ENCODE measurements around the gene LRP6.
"Not testable (repeated sequence)": the region's sequence is repeated elsewhere in the genome, so short reads cannot be mapped to it uniquely, and the experiment has no call there.

The LRP6 gene

DNA sequence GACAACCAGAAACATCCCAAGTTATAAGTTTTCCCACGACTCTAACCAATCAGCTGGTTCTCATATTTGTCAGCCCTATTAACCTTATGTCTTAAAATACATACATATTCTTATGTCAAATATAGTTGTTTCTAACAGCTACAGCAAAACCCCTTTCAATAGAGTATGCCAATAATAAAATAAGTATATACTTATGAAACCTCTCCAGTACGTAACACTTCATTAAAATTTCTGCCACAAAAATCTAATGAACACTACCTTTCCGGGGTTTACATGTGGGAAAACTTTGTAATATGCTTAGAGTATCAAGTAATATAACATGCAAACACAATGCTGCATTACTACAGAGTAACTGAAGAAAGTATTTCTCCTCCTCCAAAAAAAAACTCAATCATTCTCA is 1.8 kb downstream of the LRP6 start:
- DNase-seq: no peak

DNA sequence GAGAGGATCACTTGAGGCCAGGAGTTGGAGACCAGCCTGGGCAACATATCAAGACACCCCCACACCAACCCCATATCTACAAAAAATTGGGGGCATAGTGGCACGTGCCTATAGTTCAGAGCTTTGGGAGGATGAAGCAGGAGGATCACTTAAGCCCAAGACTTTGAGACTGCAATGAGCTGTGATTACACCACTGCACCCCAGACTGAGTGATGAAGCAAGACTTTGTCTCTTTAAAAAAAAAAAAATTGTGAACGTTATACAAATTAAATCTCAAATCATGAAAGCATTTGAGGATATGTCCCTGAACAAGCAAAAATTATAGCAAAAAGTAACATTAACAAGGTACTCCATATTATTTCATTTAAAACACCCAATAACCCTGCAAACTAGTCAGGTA is 2.9 kb downstream of the LRP6 start:
- no peak for DNase-seq

DNA sequence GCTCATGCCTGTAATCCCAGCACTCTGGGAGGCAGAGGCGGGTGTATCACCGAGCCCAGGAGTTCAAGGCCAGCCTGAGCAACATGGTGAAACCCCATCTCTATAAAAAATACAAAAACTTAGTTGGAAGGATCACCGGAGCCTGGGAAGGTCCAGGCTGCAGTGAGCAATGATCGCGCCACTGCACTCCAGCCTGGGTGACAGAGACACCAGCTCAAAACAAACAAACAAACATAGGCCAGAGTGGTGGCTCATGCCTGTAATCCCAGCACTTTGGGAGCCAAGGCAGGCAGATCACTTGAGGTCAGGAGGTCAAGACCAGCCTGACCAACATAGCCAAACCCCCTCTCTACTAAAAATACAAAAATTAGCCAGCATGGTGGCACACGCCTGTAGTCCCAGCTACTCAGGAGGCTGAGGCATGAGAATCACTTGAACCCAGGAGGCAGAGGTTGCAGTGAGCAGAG is 10.5 kb downstream of the LRP6 start:
- DNase-seq: not testable (repeated sequence)

DNA sequence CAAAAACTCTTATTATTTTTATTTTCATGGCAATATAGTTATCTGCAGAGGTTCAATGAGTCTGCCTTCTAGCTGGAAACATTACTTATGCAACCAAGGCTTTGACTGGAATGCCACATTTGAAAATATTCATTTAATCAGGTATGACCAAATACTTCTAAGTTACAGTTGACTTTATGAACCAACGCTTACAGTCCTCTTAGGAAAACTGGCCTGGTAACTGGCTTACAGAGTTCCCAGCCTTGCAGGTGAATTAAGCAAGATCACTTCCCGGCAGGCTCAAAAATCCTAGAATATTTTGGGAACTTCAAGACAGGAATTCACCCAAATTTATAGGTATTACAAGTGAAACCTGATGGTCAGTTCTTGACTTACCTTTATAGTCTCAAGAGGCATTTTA is 12.3 kb downstream of the LRP6 start:
- DNase-seq: no peak

DNA sequence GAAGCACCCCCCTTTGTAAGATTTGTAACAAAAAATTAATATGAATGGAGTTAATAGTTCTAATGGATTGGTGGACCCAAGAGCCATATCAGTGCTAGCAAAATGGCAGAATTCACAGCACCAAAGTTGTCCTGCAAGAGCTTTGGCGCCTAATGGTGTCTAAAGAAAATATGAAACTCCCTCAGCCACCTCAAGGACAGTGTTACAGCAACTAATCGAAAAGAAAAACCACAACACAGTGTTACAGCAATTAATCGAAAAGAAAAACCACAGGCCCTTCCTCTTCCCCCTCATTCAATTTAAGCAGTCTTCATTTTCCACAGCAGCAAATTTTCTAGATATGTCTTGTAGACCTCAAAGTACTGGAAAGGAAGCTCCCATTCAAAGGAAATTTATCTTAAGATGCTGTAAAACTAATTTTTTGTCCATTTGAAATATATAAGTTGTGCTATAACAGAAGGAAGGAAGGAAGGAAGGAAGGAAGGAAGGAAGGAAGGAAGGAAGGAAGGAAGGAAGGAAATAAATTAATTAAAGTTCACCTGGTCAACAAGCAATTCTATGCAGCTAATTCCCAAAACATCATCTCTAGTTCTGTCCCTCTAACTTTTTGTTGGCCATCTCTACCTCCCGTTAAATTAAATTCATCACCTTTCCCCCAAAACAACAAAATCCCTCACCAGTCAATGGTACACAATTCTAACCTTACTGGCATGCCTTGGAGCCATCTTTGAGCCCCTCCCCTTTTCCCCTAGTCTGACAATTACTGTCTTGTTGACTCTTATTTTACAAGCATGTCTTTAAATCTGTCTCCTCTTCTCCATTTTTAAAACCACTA is 17.4 kb downstream of the LRP6 start:
- no peak for DNase-seq

DNA sequence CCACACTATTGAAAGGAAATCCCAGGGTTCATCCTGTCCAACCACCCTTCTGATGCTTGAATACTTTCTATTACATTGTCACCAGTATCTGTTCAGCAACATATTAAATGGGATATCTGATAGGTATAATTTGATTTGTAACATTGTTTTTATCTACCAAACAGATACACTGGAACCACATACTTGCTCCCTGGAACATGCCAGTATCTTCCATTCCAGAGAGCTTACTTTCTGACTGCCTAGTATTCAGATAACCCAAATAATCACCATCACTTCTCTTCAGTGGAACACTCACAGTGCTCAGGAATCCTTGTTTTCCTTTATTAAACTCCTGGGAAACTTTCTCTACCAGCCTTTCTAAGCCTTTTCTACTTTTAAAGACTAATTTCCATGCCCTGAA is 19.3 kb downstream of the LRP6 start:
- no peak for DNase-seq

DNA sequence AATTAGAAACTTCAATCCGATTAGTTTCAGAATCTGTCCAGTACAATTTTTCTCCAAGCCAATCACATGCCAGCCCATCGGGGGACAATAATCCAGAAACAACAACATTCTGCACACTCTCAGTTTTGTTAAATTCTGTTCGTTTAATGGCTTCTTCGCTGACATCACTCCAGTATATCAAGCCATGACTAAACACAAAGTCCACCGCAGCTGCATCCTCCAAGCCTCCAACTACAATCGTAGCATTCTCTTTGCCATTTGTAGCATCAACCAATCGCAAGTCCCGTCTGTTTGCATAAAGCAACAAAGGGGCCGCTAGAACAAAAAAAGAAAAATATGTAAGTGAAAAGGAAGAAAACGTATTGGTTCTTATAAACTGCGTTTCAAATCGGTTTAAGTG is 22.5 kb downstream of the LRP6 start:
- no peak for DNase-seq

DNA sequence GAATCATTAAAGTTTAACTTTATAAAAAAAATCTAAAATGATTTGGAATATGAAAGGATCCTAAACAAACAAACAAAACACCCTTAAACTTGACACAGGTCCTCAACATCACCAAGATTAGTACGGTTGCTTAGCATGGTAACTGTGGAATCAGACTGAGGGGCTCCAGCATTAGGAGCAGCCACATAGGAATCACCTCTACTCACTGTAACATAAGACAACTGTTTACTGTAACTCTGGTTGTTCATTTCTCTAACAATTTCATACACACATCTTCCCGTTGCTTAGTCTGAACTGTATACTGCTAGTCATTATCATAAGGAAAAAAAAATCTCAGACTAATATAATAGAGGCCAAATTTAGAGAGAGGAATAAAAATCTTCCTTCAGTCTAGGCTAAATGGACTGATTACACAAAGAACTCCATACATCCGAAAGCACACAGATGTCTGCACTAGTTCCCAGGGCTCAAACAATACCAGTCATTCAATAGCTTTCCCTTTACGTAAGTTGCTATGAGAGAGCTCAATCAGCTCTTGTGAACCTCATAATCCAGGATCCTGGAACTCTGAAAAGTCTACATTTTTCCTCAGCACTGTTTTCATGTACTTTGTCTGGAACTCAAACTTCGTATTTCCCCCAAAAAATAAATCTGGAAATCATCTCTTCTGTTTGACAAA is 26.0 kb downstream of the LRP6 start:
- no peak for DNase-seq

DNA sequence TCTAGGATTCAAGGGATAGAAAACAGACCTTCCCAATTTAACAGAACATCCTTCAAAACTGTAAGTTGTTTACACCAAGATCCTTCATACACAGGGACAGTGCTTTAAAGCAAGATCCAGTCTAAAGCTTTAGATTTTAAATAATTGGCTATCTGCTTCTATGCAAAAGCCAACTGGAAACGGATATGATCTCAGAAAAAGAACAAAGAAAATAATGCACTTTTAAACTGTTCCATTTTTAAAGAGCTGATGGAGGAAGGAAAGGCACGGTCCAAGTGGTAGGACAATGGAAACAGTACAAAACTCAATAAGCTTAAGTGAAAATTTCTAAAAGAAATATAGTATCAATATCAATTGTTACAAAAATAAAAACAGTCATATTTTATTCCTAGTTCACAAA is 27.7 kb downstream of the LRP6 start:
- DNase-seq: no peak

DNA sequence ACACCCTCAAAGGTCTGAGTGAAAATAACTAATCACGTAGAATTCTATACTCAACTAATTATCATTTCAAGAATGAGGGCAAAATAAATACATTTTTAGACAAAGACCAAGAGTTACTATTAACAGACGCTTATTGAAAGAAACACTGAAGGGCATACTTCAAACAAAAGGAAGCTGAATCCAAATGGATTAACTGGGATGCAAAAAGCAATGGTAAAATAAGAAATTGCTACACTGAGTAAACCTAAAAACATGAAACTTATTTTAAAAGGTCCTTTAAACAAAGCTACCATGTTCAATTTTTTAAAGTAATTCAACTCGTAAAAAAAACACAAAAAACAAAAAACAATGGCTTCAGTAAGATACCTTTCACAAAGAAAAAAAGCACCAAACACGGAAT is 28.2 kb downstream of the LRP6 start:
- no peak for DNase-seq

DNA sequence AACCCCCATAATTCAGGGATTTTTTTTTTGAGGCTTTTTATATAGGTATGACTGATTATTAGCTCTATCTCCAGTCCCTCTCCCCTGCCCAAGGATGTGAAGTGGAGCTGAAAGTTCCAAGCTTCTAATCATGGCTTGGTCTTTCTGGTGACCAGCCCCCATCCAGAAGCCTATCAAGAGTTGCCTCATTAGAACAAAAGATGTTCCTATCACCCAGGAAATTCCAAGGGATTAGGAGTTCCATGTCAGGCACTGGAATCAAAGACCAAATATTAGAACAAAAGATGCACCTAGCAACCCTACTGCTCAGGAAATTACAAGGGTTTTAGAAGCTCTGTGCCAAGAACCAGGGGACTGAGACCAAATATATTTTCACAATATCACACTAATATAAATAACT is 29.9 kb downstream of the LRP6 start:
- no peak for DNase-seq

DNA sequence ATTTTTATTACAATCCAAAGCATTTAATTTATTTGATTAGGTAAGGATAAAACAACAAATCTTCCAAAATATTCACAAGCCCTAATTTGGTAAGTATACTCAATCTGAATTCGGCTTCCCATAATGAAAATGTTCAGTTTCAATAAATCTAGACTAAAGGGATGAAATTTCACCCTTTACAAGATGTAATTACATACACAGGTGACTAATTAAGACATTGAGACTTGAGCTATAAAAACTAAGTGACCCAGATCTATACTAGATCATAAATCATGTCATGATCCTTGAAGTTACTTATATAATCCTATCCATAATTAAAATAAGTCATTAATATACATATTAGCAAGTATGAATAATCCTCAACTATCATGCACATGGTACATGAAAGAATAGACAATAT is 36.6 kb downstream of the LRP6 start:
- no peak for DNase-seq

DNA sequence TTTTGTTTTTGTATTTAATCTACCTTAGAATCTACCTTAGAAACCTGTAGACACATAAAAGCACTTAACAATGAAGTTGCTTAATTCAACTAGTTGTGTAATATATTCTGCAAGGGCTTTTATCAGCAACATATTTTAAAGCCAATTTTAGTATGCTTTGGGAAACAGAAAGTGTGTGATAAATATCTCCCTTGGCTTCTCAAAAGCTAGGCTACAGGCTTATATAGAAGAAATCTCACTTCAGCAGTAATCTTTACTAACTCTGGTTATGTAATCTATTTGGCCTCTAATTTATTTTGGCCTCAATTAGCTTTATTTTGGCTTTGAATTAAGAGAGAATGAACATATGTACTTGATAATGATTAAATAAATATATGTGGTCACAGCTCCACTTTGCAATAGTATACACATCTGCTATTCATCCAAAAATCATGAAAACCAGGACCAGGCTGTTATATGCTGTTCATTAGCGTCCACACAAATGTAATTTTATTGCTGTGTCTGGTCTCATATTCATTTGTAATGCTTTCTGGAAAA is 37.2 kb downstream of the LRP6 start:
- DNase-seq: no peak

DNA sequence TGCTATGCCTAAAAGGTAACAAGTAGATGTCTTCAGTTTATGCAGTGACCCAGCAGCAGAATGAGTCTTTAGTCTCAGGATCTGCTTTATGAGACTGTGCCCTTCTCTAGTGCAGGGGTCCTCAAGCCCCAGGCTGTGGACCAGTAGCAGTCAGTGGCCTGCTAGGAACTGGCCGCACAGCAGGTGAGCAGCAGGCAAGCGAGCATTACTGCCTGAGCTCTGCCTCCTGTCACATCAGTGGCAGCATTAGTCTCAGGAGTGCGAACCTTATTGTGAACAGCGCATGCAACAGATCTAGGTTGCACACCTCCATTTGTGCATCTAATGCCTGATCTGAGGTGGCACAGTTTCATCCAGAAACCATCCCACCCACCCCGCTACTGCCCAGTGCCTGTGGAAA is 38.4 kb downstream of the LRP6 start:
- no peak for DNase-seq

DNA sequence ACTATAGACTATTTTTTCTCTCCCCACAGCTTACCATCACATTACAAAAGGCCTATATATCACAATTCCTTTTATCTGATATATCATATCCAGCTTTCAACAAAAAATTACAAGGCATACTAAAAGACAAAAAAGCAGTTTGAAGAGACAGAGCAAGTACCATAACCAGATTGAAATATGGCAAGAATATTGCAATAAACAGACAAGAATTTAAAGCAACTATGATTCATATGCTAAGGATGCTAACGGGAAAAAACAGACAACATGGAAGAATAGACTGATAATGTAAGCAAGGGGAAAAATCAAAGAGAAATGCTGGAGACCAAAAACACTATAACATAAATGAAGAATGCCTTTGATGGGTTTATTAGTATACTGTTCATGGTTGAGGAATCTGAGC is 40.7 kb downstream of the LRP6 start:
- DNase-seq: no peak

DNA sequence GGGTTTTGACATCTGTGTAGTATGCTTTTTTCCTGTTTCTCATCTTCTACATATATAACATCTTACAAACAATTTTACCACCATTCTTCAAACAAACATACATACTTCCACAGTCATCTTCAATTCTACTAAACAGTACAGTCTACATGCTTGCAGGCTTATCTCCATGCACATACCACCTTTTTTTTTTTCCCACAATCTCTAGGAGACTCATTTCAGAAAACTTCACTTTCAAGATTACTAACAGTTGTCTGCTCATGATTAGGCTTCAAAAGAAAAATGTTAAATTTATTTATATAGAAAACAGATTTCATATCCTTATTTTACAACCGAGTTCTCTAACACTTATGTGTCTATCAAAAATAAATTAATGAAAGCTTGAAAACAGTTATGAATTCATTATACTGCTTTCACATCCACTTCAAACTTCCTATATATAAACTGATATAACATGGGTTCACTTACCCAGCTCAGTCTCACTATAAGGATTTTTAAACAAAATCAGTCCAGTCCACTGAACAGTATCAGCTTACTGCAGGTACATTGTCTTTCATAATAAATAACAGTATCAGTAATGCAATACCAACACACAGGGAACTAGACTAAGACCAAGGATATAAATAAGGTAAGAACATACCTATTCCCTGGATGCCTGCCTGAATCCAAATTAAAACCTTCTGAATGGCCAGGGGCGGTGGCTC is 42.5 kb downstream of the LRP6 start:
- DNase-seq: no peak

DNA sequence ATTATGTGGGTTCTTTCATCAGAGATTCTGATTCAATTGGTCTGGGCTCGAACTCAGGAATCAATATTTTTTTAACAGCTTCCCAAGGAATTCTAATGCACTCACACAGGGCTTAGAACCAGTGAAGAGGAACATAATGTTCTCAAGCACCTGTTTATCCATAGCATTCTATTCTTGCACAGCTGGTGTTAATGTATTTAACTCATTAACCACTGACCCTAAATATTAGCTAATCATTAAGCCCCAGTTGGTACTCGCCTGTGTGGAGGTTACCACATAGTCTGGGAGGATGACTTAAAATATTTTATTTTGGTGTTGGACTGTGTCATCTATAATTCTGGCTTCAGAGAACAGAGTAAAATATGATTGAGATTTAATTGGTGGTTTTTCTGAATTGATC is 45.3 kb downstream of the LRP6 start:
- no peak for DNase-seq

DNA sequence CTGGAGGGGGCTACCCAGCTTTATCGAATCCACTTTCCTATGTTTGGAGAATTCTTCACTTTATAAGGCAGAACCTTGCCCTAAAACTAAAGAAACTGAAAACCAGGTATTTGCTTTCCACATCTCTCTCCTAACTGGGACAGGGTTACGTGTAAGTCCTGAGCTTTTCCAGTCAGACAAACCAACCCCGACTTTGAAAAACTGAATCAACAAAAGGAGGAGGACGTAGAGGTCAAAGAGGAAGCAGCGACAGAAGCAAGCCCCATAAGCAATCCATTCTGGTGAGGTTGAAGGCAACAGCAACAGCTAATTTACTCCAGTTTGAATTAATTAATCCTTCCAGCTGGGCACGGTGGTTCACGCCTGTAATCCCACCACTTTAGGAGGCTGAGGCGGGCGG is 47.2 kb downstream of the LRP6 start:
- no peak for DNase-seq

DNA sequence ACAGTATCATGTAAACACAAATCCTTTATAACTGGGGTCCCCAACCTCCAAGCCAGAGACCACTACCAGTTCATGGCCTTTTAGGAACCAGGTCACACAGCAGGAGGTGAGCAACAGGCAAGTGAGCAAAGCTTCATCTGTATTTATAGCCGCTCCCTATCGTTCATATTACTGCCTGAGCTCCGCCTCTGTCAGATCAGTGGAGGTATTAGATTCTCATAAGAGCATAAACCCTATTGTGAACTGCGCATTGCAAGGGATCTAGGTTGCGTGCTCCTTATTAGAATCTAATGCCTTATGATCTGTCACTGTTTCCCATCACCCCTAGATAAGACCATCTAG is 49.9 kb downstream of the LRP6 start:
- no peak for DNase-seq

DNA sequence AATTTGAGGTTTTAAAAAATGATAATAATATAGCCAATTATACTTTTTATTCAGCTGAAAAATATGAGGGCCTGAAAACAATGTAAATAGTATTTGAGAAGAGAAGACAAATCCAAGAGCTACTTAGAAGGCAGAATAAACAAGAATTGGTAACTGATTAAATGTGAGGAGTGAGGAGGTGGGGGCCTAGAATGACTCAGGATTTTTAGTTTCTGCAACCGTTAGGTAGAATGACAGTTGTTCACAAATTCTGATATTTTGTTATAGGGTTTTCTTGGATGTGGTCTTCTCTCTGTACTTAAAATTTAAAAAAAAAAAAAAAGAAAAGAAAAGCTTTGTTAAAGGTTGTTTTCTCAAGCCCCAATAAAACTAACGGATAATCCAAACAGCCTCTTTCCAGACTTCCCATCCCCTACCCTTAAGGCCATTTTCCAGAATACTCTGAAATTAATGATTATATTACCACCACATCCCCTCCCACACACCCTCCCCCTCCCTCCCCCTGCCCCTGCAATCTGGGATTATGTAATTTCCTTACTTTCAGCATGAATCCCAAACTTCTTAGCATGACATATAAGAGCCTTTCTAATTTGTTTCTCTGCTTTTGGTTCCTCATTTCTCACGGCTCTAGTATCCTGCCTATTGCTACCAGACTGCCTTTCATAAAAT is 50.4 kb downstream of the LRP6 start:
- no peak for DNase-seq

DNA sequence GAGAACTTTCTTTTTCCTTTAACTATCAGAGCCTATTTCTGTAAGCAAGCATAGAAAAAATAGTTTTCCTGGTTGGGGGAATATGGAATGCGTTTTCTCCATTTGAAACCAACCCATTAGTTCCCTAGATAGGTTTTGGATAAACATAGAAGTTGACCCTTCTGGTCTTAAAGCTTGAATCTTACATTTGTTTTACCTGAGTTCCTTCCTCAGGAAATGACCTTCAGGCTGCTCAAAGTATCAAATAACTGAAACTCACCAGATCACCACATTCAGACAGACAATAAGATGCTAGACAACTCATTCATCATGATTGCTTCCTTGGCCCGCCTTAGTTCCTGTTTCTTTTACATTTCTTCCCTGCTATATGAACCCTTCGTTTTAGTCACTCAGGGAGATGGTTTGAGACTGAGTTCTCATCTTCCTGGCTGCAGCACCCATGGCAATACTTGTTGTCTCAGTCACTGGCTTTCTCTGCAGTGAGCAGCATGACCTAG is 52.2 kb downstream of the LRP6 start:
- DNase-seq: no peak

DNA sequence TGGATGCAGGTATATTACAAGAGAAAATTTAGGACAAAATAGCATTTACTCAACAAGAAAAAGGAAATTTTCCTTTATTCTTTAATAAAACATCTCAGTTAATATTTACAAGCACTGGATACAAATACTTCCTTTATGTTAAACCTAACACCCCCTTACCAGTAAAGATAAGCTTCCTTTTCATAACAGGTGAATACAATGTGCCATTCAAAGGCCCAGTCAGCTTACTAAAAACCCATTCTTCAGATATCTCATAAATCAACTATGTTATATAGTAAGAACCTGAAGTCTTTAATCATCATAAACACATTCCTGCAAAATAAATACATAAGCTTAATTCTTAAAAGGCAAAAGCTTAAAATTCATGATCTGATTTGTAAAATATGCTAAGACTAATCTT is 52.6 kb downstream of the LRP6 start:
- DNase-seq: no peak

DNA sequence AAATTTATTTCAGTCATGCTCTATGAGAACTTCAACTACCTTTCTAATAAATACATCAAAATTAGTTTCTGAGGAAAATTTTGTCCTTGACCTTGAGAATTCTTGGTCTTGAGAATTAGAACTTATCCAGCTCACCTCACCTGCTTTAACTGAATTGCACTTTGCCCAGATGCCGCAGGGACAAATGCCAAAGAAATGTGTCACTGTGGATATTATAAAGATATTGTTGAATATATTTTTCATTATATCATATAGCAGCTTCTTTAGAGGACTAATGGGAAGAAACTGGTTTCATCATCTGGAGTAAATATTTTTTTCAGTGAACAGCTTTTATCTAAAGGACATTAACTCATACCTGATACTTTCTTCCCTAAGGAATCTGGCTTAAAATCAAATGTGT is 54.1 kb downstream of the LRP6 start:
- no peak for DNase-seq
